D721Med (cell line): ENCODE data around the gene KAZALD1.
A peak's percentile ranks its signal among the peaks of the same experiment; 100 is the strongest.

Experiments
- DNase-seq: peaks from one replicate; pipeline ENCODE4 v3.0.0; 2011; ENCODE audit warnings: low spot score; ENCODE audit not compliant: insufficient read length
- FAIRE-seq: peaks from 2 replicates; lab custom pipeline; 2011; peaks lifted over from hg19 to GRCh38; lab: Jason Lieb, UNC
- CTCF ChIP-seq: IDR thresholded peaks from 2 replicates; pipeline ENCODE4 v1.5.1; 2012; ENCODE audit warnings: mild to moderate bottlenecking, control low read depth; ENCODE audit not compliant: insufficient read depth; ENCODE audit errors: missing control alignments

Gene KAZALD1

GRCh38 chr10:101022967-101023705 lies 38.7 kb upstream of the KAZALD1 start:
- no peak for TF ChIP-seq CTCF
- DNase-seq (no peak), FAIRE-seq (no peak)

GRCh38 chr10:101027106-101027720 lies 34.6 kb upstream of the KAZALD1 start:
- DNase-seq (no peak), FAIRE-seq (no peak)
- no peak for TF ChIP-seq CTCF

DNA sequence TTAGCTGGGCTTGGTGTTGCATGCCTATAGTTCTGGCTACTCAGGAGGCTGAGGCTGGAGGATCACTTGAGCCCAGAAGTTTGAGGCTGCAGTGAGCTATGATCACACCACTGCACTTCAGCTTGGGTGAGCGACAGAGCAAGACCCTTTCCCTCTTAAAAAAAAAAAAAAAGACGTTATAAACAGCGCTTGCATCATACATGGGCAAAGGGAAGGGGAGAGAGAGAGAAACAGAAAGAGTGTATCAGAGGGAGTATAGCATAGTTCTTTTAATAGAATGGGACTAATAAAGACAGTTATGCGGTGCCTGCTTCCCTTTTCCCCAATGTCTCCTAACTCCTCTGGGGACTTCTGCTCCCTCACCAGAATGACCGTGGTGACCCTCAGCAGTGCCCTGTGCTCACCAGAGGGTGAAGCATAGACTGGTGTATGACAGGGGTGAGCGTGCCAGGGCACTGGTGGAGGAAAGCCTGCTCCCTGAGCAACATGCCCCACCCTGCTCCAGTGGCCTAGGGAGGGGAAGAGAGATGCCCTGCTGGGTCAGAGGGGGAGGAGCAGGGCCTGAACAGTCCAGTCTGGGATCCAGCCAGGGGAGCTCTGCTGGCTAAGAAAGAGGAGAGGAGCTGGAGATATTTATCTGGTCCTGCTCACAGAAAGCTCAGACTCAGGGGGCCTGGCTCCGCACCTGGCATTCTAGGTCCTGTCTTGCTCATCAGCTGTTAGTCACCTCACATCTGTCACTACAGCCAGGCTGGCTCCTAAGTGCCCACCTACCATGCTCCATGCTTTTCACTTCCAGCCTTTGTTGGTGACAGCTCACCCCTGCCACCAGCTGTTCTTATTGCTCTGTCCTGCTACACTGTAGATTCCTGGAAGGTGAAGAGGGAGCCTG lies 33.1 kb upstream of the KAZALD1 start:
- DNase-seq (no peak), FAIRE-seq (no peak)
- no peak for TF ChIP-seq CTCF

DNA sequence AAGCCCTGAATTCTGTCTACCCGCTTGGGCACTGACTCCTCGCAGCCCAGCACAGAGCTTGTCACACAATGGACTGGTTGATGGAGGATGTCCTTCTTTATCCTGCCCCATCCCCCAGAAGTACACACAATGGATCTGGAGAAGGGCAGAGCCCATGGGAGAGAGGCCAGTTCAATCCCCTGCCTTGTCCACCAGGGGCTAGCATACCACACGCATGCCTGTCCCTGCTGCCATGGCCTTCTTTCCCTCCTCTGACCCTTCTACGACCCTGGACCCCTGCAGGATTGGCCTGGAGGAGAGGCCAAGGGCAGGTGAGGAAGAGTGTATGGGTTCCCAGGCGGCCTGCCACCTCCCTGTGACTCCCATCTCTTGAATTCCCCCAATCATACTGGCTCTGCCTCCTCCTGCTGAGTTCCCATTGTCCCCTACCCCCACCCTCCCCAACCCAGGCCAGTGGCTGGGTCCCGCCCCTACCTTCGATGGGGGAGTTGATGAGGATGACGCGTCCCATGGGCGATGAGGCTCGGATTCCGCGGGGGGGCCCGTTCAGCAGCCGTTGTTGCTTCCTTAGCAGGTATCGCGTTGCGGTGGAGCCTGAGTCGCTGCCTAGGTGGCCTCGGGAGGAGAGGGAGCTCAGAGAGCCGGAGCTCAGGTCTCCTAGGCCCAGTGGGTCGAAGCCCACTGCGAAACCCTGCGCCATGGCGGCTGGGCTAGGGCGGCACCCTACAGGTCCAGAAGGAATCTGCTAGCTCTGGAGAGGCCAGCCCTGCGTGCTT lies 32.1 kb upstream of the KAZALD1 start:
- FAIRE-seq (no peak), DNase-seq (no peak)
- TF ChIP-seq CTCF: no peak

GRCh38 chr10:101030496-101031127 lies 31.2 kb upstream of the KAZALD1 start:
- TF ChIP-seq CTCF: no peak
- no peak for DNase-seq
- no peak for FAIRE-seq

DNA sequence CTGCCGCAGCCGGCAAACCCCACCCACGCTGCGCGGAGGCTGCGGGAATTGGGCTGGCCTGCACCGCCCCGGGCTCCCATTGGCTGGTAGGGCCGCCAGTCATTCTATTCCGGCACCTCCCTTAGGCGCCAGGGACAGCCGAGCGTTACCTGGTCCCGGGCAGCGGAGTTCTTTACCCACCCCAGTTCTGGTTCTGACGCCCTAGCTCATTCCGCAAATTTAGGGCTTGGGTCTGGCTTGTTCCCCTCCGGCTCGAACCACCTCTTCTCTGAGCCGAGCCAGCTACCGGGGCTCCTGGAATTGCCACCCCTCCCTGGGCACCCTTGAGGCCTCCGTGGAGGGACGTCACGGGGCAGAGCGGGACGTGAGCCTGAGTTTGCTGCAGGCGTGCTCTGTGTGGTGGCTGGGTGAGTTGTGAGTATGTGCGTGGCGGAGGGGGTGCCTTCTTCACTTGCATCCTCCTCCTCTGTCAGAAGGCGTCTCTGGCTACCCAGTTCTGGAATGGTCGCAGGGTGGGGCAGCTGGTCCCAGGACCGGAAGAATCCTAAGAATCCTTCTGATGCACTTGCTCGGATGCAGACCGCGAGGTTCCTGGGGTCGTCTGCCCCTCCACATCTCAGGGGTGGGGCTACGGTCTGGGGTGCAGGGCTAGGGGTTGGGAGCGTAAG lies 30.5 kb upstream of the KAZALD1 start, which contains the start of the genes PDZD7 and SFXN3:
Gene PDZD7 (minus strand): TSS at position 2 of the 668 bp plus-strand sequence. CDS start 910 bp downstream, outside the sequence.
Gene SFXN3 (plus strand): TSS at position 107 of the 668 bp plus-strand sequence. CDS start 3,461 bp downstream, outside the sequence.
- DNase-seq: peak; percentile 92
- FAIRE-seq: no peak
- no peak for TF ChIP-seq CTCF
